DND-41 (cell line): ENCODE results near the gene DGKI.

ENCODE experiments used
- ATAC-seq: fragments of 200-7000 bp; cut with Tn5 transposase; 3 replicates; pipeline ENCODE4 v1.9.1; 2021; ENCODE audit warnings: low read depth; ENCODE audit not compliant: insufficient read depth
- DNase-seq: peaks from one replicate; pipeline ENCODE4 v3.0.0-alpha.2; 2020
- H2AFZ ChIP-seq: 2 replicates; pipeline ENCODE4 v1.6.0; 2012; ENCODE audit warnings: low read depth, low read length
- H3K27ac ChIP-seq: 2 replicates; pipeline ENCODE4 v1.5.1; 2012; ENCODE audit warnings: low read length, inconsistent platforms
- H3K27me3 ChIP-seq: fragments of 200-600 bp; sonication (generic); 2 replicates; pipeline ENCODE4 v1.6.0; 2012; ENCODE audit warnings: low read length, mild to moderate bottlenecking, inconsistent platforms; ENCODE audit not compliant: insufficient read depth, poor library complexity
- H3K36me3 ChIP-seq: 2 replicates; pipeline ENCODE4 v1.5.1; 2012; ENCODE audit warnings: low read length, inconsistent platforms; ENCODE audit not compliant: insufficient read depth
- H3K4me1 ChIP-seq: 2 replicates; pipeline ENCODE4 v1.5.1; 2012; ENCODE audit warnings: mild to moderate bottlenecking, low read length; ENCODE audit not compliant: insufficient read depth
- H3K4me2 ChIP-seq: 2 replicates; pipeline ENCODE4 v1.6.0; 2012; ENCODE audit warnings: mild to moderate bottlenecking, moderate library complexity, low read length, inconsistent platforms; ENCODE audit not compliant: insufficient read depth
- H3K4me3 ChIP-seq, 2 experiments: fragments of 200-600 bp in 1 of 2; shearing (Covaris generic) in 1 of 2; 2 replicates each; pipeline ENCODE4 v1.5.1; 2012 to 2016; ENCODE audit warnings: inconsistent platforms in 2 of 2, low read length in 2 of 2, mild to moderate bottlenecking in 2 of 2, low read depth in 1 of 2, moderate library complexity in 1 of 2
- H3K79me2 ChIP-seq: 2 replicates; pipeline ENCODE4 v1.6.0; 2012; ENCODE audit warnings: low read length, inconsistent platforms; ENCODE audit not compliant: insufficient read depth
- H3K9ac ChIP-seq: 2 replicates; pipeline ENCODE4 v1.6.0; 2012; ENCODE audit warnings: low read depth, mild to moderate bottlenecking, inconsistent platforms, low read length, moderate library complexity
- H3K9me3 ChIP-seq: 2 replicates; pipeline ENCODE4 v1.5.1; 2012; ENCODE audit warnings: low read length, moderate library complexity, mild to moderate bottlenecking, inconsistent platforms; ENCODE audit not compliant: insufficient read depth, severe bottlenecking
- H4K20me1 ChIP-seq: 2 replicates; pipeline ENCODE4 v1.6.0; 2012; ENCODE audit warnings: low read length; ENCODE audit not compliant: insufficient read depth
- EZH2 ChIP-seq: IDR thresholded peaks from 3 replicates; pipeline ENCODE4 v1.6.1; 2012; ENCODE audit warnings: borderline replicate concordance, low read depth, mild to moderate bottlenecking, moderate library complexity, low read length, inconsistent platforms; ENCODE audit not compliant: severe bottlenecking
- TF ChIP-seq, protein P1 (sequence below): IDR thresholded peaks from 2 replicates; pipeline ENCODE4 v1.5.1; 2012; ENCODE audit warnings: borderline replicate concordance, low read length, moderate library complexity, mild to moderate bottlenecking; ENCODE audit not compliant: poor library complexity, severe bottlenecking; ENCODE audit errors: extremely low read depth

Gene DGKI

DNA sequence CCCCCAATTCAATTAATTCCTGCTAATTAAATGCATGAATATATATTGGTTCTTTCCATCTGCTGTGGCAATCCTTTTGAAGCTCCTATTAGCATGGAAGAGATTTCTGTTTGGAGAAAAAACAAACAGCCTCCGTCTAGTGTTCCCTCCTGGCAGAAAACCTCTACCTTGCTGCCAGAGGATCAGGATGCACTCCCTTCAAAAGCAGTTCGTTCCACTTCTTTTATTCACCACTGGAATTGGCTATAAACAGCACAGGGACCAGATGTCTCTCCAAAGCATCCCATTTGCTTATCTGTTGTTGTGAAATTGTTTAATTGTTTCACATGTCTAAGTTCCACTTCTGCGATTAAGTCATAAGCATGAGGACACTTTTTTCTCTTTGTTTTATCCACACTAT, 425.4 kb downstream of the DGKI start:
- no peak for TF ChIP-seq EZH2
- TF ChIP-seq, protein P1, sequence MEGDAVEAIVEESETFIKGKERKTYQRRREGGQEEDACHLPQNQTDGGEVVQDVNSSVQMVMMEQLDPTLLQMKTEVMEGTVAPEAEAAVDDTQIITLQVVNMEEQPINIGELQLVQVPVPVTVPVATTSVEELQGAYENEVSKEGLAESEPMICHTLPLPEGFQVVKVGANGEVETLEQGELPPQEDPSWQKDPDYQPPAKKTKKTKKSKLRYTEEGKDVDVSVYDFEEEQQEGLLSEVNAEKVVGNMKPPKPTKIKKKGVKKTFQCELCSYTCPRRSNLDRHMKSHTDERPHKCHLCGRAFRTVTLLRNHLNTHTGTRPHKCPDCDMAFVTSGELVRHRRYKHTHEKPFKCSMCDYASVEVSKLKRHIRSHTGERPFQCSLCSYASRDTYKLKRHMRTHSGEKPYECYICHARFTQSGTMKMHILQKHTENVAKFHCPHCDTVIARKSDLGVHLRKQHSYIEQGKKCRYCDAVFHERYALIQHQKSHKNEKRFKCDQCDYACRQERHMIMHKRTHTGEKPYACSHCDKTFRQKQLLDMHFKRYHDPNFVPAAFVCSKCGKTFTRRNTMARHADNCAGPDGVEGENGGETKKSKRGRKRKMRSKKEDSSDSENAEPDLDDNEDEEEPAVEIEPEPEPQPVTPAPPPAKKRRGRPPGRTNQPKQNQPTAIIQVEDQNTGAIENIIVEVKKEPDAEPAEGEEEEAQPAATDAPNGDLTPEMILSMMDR = no peak
- no peaks in the 10 kb centered on the region for H3K27me3 ChIP-seq
- H3K9ac ChIP-seq = no peak overlapping the region
- DNase-seq = no peak
- no peaks in the 10 kb centered on the region for H4K20me1 ChIP-seq
- H3K4me3 ChIP-seq = no peak overlapping the region
- no peak for ATAC-seq
- no peaks in the 10 kb centered on the region for H3K4me1 ChIP-seq
- no peak overlapping the region for H3K4me2 ChIP-seq
- no peak overlapping the region for H3K27ac ChIP-seq
- no peaks in the 10 kb centered on the region for H3K36me3 ChIP-seq
- no peak overlapping the region for H2AFZ ChIP-seq
- no peaks in the 10 kb centered on the region for H3K9me3 ChIP-seq
- no peaks in the 10 kb centered on the region for H3K79me2 ChIP-seq

DNA sequence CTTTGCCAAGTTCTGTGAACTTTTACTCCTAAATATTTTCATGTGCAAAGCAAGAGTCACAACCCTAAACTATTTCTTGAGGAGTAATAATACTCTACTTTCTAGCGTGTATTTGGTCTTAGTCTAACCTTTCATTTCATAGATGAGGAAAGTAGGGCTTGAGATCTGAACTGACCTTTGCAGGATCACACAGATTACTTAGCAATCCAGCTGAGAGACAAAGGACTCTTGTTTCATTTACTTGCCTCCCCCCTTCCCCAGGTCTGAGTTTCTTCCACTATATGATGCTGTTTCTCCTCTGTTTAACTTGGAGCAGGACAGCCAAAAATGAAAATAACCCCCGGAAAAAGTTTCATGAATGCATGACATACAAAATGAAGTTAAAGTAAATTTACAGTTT, 427.9 kb downstream of the DGKI start:
- TF ChIP-seq EZH2 = no peak
- TF ChIP-seq, protein P1 = no peak
- Histone ChIP-seq H2AFZ (no peak overlapping the region), H3K9ac (no peak overlapping the region)

DNA sequence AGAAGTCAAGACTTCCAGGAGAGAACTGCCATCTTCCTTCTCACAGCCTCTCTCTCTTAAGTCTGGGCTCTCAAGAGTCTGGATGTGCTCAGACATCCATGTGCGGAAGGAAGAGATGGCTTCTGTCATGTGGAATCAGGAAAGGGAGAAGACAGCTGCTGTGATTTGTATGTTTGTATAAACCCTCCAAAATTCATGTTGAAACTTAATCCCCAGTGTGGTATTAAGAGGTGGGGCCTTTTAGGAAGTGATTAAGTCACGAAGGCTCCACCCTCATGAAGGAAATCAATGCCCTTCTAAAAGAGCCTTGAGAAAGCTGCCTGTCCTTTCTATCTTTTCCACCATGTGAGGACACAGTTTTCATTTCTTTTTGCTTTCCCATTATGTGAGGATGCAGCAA, 429.3 kb downstream of the DGKI start:
- Histone ChIP-seq H3K79me2 (no peaks in the 10 kb centered on the region), H3K27me3 (no peaks in the 10 kb centered on the region), H3K4me1 (no peaks in the 10 kb centered on the region), H3K36me3 (no peaks in the 10 kb centered on the region), H3K4me2 (no peak overlapping the region), H3K4me3 (no peak overlapping the region), H4K20me1 (no peaks in the 10 kb centered on the region), H2AFZ (no peak overlapping the region), H3K9me3 (no peaks in the 10 kb centered on the region), H3K27ac (no peak overlapping the region), H3K9ac (no peak overlapping the region)
- no peak for ATAC-seq
- TF ChIP-seq, protein P1 = no peak
- TF ChIP-seq EZH2 = no peak
- no peak for DNase-seq

More for the DNA sequence above, 427.9 kb downstream of the DGKI start:
- Histone ChIP-seq H3K9me3 (no peaks in the 10 kb centered on the region), H3K79me2 (no peaks in the 10 kb centered on the region), H3K4me3 (no peak overlapping the region), H3K4me1 (no peaks in the 10 kb centered on the region), H4K20me1 (no peaks in the 10 kb centered on the region), H3K36me3 (no peaks in the 10 kb centered on the region), H3K4me2 (no peak overlapping the region), H3K27me3 (no peaks in the 10 kb centered on the region), H3K27ac (no peak overlapping the region)
- ATAC-seq = no peak
- DNase-seq = no peak

DNA sequence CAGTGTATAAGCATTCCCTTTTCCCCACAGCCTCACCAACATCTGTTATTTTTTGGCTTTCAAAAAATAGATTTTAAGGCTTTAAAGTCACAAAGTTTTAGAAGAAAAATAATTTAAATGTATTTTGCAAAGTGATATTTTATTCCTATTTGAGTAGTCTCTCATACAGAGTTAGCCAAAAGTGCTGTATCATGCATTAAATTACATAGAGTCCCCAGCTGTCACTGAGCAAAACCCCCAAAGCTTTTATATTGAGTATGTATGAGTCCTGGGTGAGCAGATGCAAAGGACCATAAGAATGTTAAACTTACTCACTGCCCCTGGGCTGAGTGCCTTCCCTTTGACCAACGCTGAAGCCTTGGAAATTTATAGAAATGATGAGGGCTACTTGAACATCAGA, 432.9 kb downstream of the DGKI start:
- Histone ChIP-seq H3K36me3 (no peaks in the 10 kb centered on the region), H3K27me3 (no peaks in the 10 kb centered on the region), H3K9ac (no peak overlapping the region), H4K20me1 (no peaks in the 10 kb centered on the region), H3K4me2 (no peak overlapping the region), H3K4me1 (no peaks in the 10 kb centered on the region), H3K4me3 (no peak overlapping the region), H2AFZ (no peak overlapping the region), H3K9me3 (no peaks in the 10 kb centered on the region), H3K27ac (no peak overlapping the region), H3K79me2 (no peaks in the 10 kb centered on the region)
- DNase-seq (no peak), ATAC-seq (no peak)
- TF ChIP-seq EZH2 = no peak
